HG03342 (cell line): ENCODE measurements around the gene BAIAP2L1.

Experiments used
- ATAC-seq: cut with Tn5 transposase; IDR thresholded peaks from one replicate; pipeline ENCODE4 v1.9.1; 2021; ENCODE audit warnings: mild to moderate bottlenecking, moderate library complexity; ENCODE audit not compliant: unreplicated experiment

BAIAP2L1 gene

DNA sequence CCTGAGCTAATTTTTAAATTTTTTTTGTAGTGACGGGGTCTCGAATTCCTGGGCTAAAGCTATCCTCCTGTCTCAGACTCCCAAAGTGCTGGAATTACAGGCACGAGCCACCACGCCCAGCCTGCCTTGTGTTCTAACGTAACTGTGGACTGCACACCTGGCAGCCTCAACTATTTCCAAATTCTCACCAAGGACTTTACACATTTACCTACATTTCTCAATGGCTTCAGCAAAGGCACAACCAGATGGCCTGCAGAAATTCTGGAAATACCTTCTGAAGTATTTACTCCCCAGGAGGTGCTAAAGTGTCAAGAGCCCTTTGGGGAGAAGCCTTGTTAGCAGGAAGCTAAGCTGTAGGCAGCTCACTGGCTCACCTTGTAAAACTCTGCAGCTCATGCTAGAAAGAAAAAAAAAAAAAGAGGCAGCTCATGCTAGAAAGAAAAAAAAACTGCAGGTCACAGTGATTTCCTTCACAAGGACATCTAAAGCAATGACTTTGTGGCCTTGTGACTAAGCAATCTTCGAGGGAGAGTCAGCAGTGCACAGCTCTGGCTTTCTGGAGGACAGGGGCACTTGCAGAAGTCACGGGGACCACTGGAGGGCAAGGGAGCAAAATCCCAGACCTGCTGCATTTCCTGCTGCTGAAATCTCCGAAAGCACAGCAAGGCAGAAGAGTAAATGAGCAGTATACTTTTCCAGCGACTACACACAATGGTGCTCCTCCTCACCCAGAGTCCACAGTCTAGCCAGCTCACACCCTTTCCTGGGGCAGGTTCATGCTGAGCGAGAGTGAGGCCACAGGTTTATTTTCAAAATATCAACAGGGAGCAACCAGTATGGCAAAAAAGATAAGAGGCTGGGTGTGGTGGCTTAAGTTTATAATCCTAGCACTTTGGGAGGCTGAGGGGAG lies 40.4 kb downstream of the BAIAP2L1 start:
- no peak for ATAC-seq

DNA sequence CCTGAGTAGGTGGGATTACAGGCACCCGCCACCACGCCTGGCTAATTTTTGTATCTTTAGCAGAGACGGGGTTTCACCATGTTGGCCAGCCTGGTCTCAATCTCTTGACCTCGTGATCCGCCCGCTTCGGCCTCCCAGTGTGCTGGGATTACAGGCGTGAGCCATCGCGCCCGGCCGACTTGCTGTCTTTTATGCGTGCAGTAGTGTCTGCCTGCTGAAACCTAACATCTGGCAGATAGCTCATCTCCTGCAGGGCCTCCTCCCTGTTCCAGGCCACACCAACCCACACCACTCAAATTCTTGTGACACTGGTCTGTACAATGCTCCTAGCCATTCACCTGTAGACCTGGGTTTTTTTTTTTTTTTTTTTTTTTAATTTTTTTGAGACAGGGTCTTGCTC lies 41.5 kb downstream of the BAIAP2L1 start:
- no peak for ATAC-seq

DNA sequence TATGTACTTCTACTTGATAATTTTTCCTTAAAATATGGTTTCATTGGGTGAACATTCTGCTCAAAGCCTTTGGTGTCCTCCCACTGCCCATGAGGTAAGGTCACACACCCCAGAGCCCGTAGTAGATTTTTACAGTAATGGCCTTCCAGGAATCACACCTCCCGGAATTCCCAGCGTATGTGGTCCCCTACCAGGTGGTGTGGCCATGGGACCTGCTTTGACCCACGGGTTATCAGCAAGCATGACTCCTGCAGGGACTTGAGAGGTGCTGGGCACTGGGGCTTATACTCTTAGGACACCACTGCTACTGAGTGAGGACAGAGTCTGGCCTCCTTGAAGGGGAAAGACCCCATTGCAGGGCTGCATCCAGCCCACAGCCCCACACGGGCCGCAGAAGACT lies 42.2 kb downstream of the BAIAP2L1 start:
- ATAC-seq = no peak

DNA sequence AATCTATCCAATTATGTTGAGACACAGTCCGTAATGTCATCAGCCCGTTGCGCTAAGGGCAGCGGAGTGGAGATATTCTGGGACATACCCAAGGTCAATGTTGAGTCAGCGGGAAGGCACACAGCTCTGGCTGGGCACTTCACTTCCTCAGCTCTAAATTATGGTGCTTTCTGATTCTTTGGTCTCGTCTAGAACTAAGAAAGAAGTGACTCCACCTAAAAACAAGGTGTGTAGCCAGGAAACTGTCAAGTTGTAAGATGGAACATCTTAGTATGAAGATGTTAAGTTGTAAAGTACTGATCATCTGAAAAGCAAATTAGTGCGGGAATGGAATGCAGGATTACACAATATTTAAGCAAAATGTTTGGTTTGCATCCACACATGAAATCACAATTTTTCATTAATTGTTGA lies 43.1 kb downstream of the BAIAP2L1 start:
- ATAC-seq = no peak

DNA sequence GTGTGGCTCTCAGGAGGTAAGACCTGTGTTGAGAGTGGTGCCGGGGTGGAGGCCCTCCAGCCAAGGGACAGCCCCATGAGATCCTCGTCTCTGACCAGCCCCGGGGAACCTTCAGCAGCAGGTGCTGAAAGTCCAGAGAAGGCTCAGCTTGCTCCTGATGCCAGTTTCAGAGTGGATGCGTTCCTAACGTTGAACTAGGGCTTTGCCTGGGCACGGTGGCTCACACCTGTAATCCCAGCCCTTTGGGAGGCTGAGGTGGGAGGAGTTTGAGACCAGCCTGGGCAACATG lies 45.7 kb downstream of the BAIAP2L1 start:
- ATAC-seq = no peak

DNA sequence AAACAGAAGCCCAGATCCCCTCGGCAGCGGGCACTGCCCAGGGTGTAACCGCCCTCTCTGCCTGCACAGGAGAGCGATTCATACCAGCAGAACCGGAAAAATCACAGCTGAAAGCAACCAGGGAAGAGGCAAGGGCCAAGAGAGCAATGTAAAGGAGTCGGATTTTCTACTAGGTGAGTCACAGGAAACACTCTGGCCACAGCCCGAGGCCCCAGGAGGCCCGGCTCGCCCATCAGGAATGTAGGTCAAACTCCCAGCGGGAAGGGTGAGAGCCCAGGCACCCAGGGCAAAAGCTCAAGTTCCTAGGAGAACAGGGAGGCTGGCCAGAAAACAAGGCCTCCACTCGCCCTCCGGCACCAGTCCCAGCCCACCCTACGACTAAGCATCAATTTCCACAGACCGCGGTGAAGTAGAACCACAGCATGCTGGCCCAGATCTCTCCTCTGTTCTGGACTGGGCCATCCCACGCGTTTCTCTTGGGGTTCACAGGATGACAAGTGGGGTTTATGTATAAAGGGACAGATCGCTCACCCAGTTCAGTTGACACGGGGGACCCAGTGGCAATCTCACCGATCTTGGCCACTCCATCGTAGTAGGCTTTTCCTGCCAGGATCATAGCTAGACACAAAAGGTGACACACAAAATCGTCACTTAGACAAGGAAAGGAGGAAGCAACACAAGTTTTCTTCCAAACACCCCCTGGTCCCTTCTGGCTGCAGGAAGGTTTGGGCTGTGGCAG lies 46.2 kb downstream of the BAIAP2L1 start:
- no peak for ATAC-seq

DNA sequence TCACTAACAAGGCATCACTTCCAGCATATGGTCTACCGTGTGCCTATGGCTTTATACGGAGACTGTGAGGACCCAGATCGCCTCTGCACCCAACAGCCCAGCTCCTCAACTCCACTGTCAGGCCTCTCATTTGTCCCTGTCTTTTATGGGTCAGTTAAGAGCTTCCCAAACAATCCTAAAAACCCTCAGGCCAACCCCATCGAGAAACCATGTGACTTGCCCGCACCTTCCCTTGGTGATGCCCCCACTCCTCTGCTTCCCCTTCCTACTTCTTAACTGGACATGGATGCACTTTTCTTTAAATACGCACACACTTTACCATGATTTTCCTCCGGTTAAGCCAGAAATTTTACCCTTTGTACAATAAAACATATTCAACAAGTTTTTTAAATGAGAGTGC lies 46.8 kb downstream of the BAIAP2L1 start:
- ATAC-seq = no peak

DNA sequence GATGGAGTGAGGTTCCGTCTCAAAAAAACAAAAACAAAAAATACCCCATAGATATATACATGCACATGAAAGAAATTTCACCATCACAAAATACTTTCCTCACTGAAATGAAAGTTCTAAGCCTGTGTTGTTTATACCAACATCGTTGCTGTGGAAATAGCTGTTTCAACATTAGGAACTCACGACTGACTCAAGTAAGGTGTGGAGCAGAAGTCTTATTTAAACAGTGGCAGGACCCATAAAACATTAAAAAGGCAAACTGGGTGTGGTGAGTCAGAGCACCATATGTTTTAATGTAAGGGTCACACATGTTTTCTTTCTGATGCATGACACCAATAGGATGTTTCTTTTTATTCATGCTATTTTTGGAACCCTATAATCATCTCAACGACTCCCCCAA lies 48.3 kb downstream of the BAIAP2L1 start:
- no peak for ATAC-seq

DNA sequence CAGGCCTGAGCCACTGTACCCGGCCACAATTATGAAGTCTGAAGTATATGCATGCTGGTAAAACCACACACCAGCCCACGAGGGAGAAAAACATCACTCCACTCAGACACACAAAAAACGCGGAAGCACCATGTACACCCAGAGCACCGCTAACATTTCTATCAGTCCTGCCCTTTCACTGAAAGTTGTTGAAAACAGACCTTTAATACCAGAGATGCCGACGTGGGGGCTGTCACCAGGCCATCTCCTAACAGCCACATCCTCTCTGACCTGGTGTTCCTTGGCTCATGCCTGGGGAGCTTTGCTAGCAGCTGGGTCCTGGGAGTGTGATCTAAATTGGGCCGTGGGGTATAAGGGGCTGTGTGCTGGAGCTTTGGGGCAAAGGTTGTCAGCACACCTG lies 49.8 kb downstream of the BAIAP2L1 start:
- no peak for ATAC-seq

DNA sequence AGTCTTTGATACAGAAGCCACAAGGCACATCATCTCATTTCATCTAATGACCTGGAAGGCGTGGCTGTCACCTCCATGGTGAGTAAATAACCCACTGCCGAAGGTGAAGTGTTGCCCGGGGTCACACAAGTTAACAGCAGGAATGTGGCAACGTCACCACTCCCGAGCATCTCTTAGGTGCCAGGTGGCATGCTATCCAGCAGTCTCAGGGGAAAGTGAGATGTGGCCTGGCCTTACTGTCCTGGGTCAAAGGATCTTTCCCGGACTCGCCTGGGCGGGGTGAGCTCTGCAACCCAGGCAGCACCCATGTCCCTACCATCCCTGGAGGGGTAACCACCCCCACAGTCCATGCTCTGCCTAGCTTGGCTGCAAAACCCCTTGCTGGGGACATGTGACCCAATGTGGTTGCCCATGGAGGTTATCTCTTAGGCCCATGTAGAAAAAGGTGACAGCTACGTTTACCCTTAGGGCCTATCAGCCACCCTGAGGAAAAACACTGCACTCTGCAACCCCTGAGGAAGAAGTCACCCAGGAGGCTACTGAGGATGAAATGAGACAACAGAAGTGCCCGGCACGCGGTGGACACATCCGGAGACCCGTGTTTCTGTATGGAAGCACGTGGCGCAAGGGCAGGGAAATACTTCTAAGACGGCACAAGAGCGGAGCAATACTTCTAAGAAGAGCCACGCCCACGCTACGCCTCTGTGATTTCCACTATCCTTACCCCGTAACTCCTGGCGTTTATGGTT lies 52.0 kb downstream of the BAIAP2L1 start:
- no peak for ATAC-seq

DNA sequence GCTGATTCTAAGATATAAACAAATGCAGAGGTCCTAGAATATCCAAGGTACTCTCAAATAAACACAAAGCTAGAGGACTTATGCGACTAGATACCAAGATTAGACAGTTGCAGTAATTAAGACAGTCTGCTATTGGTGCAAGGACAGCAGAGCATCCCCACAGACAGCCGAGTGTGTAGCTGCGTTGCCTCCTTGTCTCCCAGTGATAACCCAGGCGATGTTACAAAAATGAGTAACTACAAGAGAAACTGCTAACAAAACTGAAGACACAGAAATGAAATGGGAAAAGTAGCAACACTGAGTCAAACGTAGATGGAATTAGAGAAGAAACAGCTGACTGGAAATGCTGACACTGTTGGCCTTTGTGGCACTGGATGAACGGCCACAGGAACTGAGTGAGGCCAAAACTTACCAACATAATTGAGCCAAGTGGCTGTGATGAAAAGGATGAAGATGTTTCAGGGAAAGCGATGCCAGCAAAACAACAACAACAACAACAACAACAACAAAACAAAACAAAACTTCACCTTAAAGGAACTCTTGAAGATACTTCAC lies 54.3 kb downstream of the BAIAP2L1 start:
- ATAC-seq = no peak

DNA sequence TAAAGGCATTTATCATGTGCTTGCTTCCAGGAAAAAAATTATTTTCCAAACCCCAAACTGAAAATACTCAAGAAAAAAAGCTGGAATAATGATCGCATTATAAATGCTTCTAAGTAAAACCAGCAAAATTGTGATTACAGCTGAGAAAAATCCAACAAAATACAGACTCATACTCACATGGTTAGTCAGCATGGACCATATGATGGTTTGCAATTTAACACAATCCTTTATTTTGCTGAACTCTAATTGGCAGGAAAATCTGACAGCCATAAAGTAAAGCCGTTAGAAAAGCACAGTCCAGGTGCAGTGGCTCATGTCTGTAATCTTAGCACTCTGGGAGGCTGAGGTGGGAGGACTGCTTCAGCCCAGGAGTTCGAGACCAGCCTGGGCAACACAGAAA lies 59.8 kb downstream of the BAIAP2L1 start:
- ATAC-seq = no peak

DNA sequence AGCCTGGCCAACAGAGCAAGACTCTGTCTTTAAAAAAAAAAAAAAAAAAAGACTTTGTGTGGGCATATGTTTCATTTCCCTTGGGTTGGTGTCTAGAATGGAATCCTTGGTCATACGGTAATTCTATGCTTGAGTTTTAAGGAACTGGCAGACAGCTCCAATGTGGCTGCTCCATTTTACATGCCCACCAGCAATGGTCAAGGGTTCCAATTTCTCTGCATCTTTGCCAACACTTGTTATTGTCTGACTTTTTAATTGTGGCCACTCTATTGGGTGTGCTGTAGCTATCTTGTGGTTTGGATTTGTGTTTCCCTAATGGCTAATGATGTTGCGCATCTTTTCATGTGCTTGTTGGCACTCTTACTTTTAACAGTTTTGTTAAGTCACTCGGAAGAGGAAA lies 61.8 kb downstream of the BAIAP2L1 start:
- no peak for ATAC-seq

DNA sequence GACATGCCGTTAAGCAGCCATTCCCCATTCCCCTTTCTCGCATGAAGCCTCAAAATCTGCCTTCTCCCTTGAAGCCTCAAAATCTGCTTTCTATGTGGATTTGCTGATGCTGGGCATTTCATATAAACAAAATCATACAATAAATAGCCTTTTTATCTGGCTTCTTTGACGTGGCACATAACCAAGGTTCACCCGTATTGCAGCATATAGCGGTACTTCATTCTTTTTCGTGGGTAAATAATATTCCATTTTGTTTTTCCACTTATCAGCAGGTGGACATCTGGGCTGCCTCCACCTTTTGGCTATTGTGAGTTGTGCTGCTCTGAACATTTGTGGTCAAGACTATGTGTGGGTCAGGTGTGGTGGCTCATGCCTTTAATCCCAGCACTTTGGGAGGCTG lies 62.4 kb downstream of the BAIAP2L1 start:
- no peak for ATAC-seq

DNA sequence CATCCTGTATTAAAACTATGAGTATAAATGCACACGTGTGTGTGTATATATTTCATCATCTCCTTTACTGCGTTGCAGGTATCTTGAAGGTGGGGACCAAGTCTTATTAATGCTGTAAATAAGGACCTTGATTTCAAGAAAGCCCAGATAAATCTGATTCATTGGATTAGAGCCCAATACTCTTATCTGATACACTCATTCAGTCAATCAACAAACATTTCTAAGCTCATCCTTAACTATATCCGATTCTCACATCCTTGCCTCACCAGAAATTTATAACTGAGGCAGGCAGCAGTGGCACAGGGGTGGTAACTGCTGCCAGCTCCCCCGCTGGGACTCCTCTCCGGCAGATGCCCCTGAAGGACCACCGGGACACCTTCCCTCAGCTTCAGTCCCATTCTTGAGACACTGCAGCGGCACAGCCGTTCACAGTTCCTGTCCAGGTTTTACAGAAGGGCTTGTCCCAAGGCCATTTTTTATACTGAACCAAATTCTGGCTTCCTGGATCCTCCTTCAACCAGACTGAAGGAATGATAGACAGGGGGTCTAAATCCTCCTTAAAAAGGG lies 65.4 kb downstream of the BAIAP2L1 start:
- ATAC-seq = no peak

DNA sequence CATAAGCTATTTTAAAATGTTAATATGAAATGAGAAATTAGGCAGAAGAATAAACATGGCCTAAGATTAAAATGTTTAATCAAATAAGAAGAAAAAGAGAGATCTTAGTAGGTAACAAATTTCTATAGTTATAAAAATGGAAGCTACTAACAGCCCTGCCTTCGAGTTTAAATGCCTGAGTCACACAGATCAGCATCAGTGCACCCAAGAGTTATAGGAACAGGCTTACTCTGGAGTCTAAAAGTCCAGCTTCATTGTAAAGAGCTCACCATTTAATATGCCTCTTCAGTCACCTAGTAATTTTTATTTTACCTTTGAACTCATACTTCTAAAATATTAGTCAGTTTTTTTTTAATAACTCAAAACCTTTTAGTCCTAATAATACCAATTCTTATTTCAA lies 66.8 kb downstream of the BAIAP2L1 start:
- ATAC-seq = no peak

DNA sequence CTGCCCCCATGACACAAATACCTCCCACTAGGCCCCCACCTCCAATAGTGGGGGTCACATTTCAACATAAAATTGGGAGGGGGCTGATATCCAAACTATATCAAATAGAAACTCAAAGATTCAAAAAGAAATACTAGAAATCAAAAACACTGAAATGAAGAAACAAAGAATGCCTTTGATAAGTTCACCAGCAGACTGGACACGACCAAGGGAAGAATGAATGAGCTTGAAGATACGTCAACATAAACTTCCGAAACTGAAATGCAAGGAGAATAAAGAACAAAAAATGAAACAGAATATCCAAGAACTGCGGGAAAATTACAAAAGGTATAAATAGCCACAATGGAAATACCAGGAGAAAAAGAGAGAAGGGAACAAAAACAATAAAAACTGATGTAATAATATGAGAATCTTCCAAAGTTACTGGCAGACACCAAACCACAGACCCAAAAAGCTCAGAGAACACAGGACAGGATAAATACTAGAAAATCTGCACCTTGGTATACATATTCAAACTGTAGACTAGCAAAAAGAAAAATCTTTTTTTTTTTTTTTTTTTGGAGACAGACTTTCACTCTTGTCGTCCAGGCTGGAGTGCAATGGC lies 69.9 kb downstream of the BAIAP2L1 start:
- no peak for ATAC-seq

DNA sequence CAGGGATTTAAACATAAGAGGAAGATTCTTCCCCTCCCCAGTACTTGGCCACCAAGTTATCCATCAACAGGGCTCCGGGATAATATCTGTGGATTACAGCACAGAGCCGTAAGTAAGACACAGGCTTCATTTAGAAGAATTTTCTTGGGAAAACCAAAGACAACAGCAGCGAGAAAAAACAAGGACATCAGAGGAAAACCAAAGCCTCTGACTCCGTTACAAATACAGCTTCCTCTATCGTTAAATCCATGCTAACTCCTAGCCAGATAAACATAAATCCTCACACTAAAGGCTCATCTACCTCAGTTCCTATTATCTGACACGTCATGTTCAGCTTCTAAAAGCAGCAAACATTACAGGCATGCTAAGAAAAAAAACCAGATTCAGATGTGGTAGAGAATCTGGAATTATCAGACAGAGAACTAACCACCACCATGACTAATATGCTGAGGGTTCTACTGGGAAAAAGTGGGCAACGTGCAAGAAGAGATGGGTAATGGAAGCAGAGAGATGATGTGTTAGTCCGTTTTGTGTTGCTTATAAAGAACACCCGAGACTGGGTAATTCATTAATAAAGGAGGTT lies 71.0 kb downstream of the BAIAP2L1 start:
- no peak for ATAC-seq

DNA sequence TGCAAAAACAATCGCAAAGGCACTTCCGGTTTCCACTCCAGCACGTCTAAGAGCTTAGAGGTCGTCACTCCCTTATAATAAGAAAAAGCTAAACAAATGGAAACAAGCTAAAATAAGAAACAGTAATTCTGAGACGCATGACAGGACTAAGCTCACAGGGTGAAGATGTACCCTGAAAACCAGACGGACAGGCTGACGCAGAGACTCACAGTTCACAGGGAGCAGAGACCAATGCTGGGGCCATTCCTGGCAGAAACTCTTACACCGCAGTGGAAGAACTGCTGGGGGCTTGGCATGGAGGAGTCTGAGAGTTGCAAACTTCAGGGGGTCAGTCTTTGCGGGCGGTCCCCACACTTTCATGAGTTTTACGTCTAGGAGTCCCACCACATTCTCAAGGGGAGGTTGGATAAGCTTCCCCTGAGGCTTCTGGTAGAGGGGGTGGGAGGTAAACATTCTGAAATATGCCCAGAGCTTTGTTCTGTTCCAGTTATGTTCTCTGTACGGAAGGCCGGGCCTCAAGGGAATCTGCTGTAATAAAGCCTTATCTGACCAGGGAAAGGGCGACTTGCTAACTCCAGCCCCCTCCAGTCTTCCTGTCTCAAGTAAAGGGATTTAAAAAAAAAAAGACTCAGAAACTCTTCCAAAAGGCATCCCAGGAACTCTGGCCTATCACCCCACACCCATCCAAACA lies 71.6 kb downstream of the BAIAP2L1 start:
- no peak for ATAC-seq

DNA sequence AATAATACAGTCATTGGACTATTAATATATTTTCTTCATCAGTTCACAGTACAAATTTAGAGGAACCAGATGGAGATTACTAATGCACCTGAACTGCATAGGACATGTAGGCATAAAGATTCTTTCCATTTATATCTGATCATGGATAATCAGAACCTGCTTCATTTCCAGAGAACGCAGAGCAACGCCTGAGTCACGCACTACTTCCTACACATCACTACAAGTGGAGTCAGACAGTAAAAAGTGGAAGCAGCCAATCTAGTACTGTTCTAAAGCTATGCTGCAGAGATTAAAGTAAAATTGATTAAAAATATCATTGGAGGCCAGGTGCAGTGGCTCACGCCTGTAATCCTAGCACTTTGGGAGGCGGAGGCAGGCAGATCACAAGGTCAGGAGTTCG lies 76.1 kb downstream of the BAIAP2L1 start:
- ATAC-seq = no peak
